Vagina (tissue), 2 donors: ENCODE data around the gene FAM76A. TPM values are rescaled to one million over a fixed set of nuclear protein-coding genes. Genes with fewer than 3 reads are reported as not detected.
"Not testable (repeated sequence)": the region's sequence is repeated elsewhere in the genome, so short reads cannot be mapped to it uniquely, and the experiment has no call there.

Experiments
- DNase-seq, 2 donors: peaks; one replicate each; pipeline ENCODE4 v3.0.0-alpha.2; 2017; ENCODE audit errors: extremely low spot score in 2 of 2
- H3K27ac ChIP-seq: fragments of 200-600 bp; sonication (generic); one replicate; pipeline ENCODE4 v1.5.1; 2019
- H3K27me3 ChIP-seq: fragments of 200-600 bp; sonication (generic); one replicate; pipeline ENCODE4 v1.5.1; 2019
- H3K36me3 ChIP-seq, 2 donors: fragments of 200-600 bp; sonication (generic); one replicate each; pipeline ENCODE4 v1.5.1; 2017 to 2019
- H3K4me1 ChIP-seq: fragments of 200-600 bp; sonication (generic); one replicate; pipeline ENCODE4 v1.5.1; 2019
- H3K4me3 ChIP-seq, 2 donors: fragments of 200-600 bp; sonication (generic); 1 replicate in 1 of 2; 2 replicates in 1 of 2; pipeline ENCODE4 v1.5.1; 2016 to 2019
- H3K9me3 ChIP-seq: fragments of 200-600 bp; sonication (generic); one replicate; pipeline ENCODE4 v1.5.1; 2019
- POLR2A ChIP-seq, 2 donors: fragments of 450-650 bp; IDR thresholded peaks; one replicate each; pipeline ENCODE4 v1.6.1; 2017; ENCODE audit warnings: antibody characterized with exemption in 2 of 2, mild to moderate bottlenecking in 2 of 2, moderate library complexity in 2 of 2
- POLR2AphosphoS5 ChIP-seq, 2 donors: sonication (generic); formaldehyde crosslinking; IDR thresholded peaks; one replicate each; pipeline ENCODE4 v1.9.0; 2017; ENCODE audit warnings: antibody characterized with exemption in 2 of 2, mild to moderate bottlenecking in 2 of 2, low read depth in 1 of 2; ENCODE audit not compliant: insufficient read depth in 1 of 2
- intact Hi-C: fragments of 100-400 bp; cut with DNase I; formaldehyde crosslinking; loops from one replicate; pipeline ENCODE4 v1.15.1; 2023
- total RNA-seq: library from RNA; depleted of rRNA; stranded (reverse); fragments of >200 nt; gene quantifications from one replicate; pipeline ENCODE4 v1.2.3, GENCODE V29; 2016
- TF ChIP-seq, protein P1 (sequence below), 3 experiments: fragments of 450-650 bp in 2 of 3; fragments of 200-600 bp in 1 of 3; sonication (generic) in 1 of 3; IDR thresholded peaks; one replicate each; pipeline ENCODE4 v1.5.1; 2017 to 2019; ENCODE audit warnings: antibody characterized with exemption in 3 of 3, mild to moderate bottlenecking in 2 of 3, moderate library complexity in 2 of 3

Gene FAM76A
- total RNA-seq, 1 donor from 2014 or later, result 16.7 TPM

DNA sequence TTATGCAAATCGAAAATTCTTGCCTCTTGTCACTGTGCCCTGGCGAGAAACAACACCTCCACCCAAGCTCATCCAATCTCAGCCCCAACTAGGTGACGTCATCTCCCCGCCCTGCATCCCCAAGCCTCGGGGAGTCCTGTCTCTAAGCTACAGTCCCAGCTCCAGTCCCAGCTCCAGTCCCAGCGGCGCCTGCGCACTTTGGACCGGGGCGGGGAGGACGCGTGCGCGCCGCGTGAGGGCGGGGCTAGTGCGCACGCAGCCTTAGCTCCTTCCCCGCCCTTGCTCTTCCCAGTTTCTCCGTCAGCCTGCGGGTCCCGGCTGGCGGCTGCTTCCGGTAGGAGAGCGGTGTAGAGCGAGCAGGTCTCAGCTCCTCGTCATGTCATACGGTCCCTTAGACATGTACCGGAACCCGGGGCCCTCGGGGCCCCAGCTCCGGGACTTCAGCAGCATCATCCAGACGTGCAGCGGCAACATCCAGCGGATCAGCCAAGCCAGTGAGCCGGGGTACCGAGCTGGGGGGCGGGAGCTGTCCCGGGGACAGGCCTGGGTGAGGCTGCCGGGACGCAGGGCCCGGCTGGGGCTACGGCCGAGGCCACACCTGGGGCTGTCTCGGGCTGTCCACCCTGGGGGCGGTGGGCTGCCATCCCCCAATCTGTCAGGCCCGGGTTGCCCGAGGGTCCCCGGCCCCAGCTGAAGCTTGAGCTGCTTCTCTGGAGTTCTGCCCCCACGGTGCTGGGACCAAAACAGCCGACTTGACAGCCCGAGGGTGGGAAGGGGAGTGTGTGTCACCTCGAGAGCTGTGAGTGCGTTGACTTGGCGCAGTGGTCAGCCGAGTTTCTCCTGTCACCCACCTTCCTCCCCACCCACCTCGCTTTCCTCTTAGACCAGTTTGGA lies 47.4 kb downstream of the FAM76A start, which contains the start of gene STX12:
TSS of gene STX12 (plus strand) at position 288 of the 894 bp plus-strand sequence. CDS start at position 377, 89 bp downstream.
- H3K4me1 ChIP-seq, result peaks cover 24% of the 10 kb centered on the region
- DNase-seq, result peak; percentile 98 to 100
- H3K4me3 ChIP-seq, result peak within 1 kb of the TSS; percentile 77 to 98
- H3K36me3 ChIP-seq, result no peaks in the 10 kb centered on the region
- intact Hi-C loops, result loop anchor here (5.0 kb wide), 1 partner anchor 46 kb away; the partner anchor contains the start of gene FAM76A
- TF ChIP-seq POLR2A (IDR thresholded peaks at IDR 0.05), result peak; percentile 13 to 88
- TF ChIP-seq POLR2AphosphoS5 (IDR thresholded peaks at IDR 0.05; ENCODE audit: insufficient read depth in 1 of 2, low read depth in 1 of 2), result peak; percentile 97 to 98
- TF ChIP-seq, protein P1, sequence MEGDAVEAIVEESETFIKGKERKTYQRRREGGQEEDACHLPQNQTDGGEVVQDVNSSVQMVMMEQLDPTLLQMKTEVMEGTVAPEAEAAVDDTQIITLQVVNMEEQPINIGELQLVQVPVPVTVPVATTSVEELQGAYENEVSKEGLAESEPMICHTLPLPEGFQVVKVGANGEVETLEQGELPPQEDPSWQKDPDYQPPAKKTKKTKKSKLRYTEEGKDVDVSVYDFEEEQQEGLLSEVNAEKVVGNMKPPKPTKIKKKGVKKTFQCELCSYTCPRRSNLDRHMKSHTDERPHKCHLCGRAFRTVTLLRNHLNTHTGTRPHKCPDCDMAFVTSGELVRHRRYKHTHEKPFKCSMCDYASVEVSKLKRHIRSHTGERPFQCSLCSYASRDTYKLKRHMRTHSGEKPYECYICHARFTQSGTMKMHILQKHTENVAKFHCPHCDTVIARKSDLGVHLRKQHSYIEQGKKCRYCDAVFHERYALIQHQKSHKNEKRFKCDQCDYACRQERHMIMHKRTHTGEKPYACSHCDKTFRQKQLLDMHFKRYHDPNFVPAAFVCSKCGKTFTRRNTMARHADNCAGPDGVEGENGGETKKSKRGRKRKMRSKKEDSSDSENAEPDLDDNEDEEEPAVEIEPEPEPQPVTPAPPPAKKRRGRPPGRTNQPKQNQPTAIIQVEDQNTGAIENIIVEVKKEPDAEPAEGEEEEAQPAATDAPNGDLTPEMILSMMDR (IDR thresholded peaks at IDR 0.05), result no peak
- no peaks in the 10 kb centered on the region for H3K9me3 ChIP-seq
- H3K27ac ChIP-seq, result peak within 1 kb of the TSS; percentile 91
- no peaks in the 10 kb centered on the region for H3K27me3 ChIP-seq

DNA sequence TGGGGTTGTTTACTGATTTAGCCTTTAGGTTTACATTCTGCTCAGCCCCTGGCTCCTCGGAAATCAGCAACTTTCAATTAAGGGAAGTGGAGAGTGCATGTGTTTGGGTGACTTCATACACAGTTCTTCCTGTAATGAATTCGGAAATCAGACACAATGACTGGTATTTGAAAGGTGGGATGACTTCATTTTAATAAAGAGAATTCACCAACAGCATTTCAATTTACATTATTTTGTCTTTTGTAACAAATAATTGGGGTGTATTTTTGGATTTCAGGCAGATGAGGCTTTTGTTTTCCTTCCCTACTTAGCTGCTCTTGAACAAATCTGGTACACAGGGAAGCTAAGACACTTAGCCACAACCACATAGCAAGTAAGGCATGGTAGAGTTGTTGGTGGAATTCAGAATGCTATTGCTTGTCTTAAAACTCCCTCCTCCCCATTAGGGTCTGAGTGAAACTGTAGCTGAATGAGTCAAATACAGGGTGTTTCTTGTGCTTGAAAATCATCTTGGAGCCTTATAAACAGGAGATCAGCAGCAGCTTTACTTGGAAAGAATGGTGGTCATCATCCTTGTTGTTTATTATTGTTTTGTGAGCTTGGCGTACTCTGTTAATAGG lies 48.2 kb downstream of the FAM76A start:
- no peaks in the 10 kb centered on the region for H3K27me3 ChIP-seq
- no peaks in the 10 kb centered on the region for H3K36me3 ChIP-seq
- H3K4me3 ChIP-seq, result peak overlapping the region; percentile 77 to 98
- TF ChIP-seq, protein P1 (IDR thresholded peaks at IDR 0.05), result no peak
- peak in 1 of 2 donors; percentile 7 for TF ChIP-seq POLR2AphosphoS5 (IDR thresholded peaks at IDR 0.05; ENCODE audit: insufficient read depth in 1 of 2, low read depth in 1 of 2)
- no peak for TF ChIP-seq POLR2A (IDR thresholded peaks at IDR 0.05)
- H3K27ac ChIP-seq, result peak overlapping the region; percentile 91
- H3K4me1 ChIP-seq, result peaks cover 24% of the 10 kb centered on the region
- no peak for DNase-seq
- no peaks in the 10 kb centered on the region for H3K9me3 ChIP-seq
- intact Hi-C loops, result loop anchor here (5.0 kb wide), 1 partner anchor 47 kb away; the partner anchor contains the start of gene FAM76A

DNA sequence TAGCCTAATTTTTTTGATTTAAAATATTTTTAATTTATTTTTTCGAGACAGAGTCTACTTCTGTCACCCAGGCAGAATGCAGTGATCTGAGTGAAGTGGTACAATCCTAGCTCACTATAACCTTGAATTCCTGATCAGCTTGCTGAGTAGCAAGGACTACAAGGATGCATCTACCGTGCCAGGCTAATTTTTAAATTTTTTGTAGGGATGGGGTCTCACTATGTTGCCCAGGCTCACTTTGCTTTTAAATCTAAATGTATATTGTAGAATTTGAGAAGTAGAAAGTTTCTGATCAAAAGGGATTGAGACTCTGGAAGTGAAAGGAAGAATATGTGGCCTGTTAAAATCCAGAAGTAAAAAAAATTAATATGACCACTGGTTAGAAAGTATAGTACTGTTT lies 48.9 kb downstream of the FAM76A start:
- DNase-seq, result no peak
- intact Hi-C loops, result loop anchor here (5.0 kb wide), 1 partner anchor 47 kb away; the partner anchor contains the start of gene FAM76A
- no peaks in the 10 kb centered on the region for H3K36me3 ChIP-seq
- no peak for TF ChIP-seq POLR2AphosphoS5 (IDR thresholded peaks at IDR 0.05; ENCODE audit: insufficient read depth in 1 of 2, low read depth in 1 of 2)
- TF ChIP-seq, protein P1 (IDR thresholded peaks at IDR 0.05), result no peak
- TF ChIP-seq POLR2A (IDR thresholded peaks at IDR 0.05), result no peak
- peak overlapping the region in 1 of 2 donors; percentile 98 for H3K4me3 ChIP-seq
- H3K4me1 ChIP-seq, result peaks cover 24% of the 10 kb centered on the region
- H3K9me3 ChIP-seq, result no peaks in the 10 kb centered on the region
- H3K27ac ChIP-seq, result no peak overlapping the region
- H3K27me3 ChIP-seq, result no peaks in the 10 kb centered on the region

DNA sequence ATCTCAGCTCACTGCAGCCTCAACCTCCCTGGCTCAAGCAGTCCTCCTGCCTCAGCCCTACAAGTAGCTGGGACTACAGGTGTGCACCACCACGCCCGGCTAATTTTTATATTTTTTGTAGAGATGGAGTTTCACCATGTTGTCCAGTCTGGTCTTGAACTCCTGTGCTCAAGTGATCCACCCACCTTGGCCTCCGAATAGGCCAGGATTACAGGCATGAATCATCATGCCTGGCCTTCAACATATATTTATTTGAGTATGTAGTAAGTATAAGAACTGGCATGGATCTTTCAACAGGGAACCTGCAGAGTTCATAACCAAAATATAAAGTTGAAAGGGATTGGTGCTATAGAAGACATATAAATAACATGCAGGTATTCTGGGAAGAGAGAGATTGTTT lies 49.6 kb downstream of the FAM76A start:
- intact Hi-C loops, H3K36me3 ChIP-seq, DNase-seq, H3K27ac ChIP-seq, H3K4me3 ChIP-seq, H3K9me3 ChIP-seq, H3K27me3 ChIP-seq: not testable (repeated sequence)
- H3K4me1 ChIP-seq, result peaks cover 24% of the 10 kb centered on the region

DNA sequence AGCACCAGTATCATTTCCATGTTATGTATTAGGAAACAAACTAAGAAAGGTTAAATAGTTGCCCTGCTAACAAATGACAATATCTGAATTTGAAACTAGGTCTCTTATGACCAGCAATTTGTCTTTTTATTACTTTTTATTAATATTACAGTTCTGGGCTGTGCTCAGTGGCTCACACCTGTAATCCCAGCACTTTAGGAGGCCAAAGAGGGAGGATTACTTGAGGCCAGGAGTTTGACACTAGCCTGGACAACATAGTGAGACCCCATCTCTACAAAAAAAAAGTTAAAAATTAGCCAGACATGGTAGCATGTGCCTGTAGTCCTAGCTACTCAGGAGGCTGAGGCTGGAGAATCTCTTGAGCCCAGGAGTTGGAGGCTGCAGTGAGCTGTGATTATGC lies 50.5 kb downstream of the FAM76A start:
- H3K36me3 ChIP-seq, H3K9me3 ChIP-seq, intact Hi-C loops, H3K27ac ChIP-seq, H3K27me3 ChIP-seq, H3K4me3 ChIP-seq, DNase-seq: not testable (repeated sequence)
- H3K4me1 ChIP-seq, result peaks cover 24% of the 10 kb centered on the region
